Measurements from ENCODE around the gene JMJD6. TPM values are rescaled to one million over a fixed set of nuclear protein-coding genes. Genes with fewer than 3 reads are reported as not detected.

Gene JMJD6
- total RNA-seq (23.6 TPM), polyA plus RNA-seq (ENCODE audit: insufficient read depth, low read depth, low replicate concordance) (34.3 TPM)
- long read RNA-seq, donor 1, partial matches to known transcripts, result 0 of 1 reads
- long read RNA-seq, donor 1, other reads (novel, unspliced or antisense), result 0 of 1 reads
- long read RNA-seq, donor 2, partial matches to known transcripts, result 0 of 3 reads
- long read RNA-seq, donor 2, other reads (novel, unspliced or antisense), result 0 of 3 reads
- long read RNA-seq, donor 3, transcript JMJD6-202 (6 exons, 1,603 nt), result major isoform, 5 of 7 reads
- long read RNA-seq, donor 3, partial matches to known transcripts, result 0 of 7 reads
- long read RNA-seq, donor 3, other reads (novel, unspliced or antisense), result 0 of 7 reads
- long read RNA-seq, donor 4, transcript JMJD6-202 (6 exons, 1,603 nt), result major isoform, 5 of 42 reads
- long read RNA-seq, donor 4, partial matches to known transcripts, result 9 of 42 reads
- long read RNA-seq, donor 4, other reads (novel, unspliced or antisense), result 27 of 42 reads
- long read RNA-seq, donor 5, result 0 reads
- long read RNA-seq, donor 6, partial matches to known transcripts, result 0 of 3 reads
- long read RNA-seq, donor 6, other reads (novel, unspliced or antisense), result 0 of 3 reads
- long read RNA-seq, donor 7, transcript JMJD6-202 (6 exons, 1,603 nt), result major isoform, 14 of 27 reads
- long read RNA-seq, donor 7, partial matches to known transcripts, result 0 of 27 reads
- long read RNA-seq, donor 7, other reads (novel, unspliced or antisense), result 8 of 27 reads
- long read RNA-seq, donor 8, transcript JMJD6-202 (6 exons, 1,603 nt), result major isoform, 5 of 7 reads
- long read RNA-seq, donor 8, partial matches to known transcripts, result 0 of 7 reads
- long read RNA-seq, donor 8, other reads (novel, unspliced or antisense), result 0 of 7 reads
- long read RNA-seq, donor 9, partial matches to known transcripts, result 0 of 1 reads
- long read RNA-seq, donor 9, other reads (novel, unspliced or antisense), result 0 of 1 reads
- long read RNA-seq, donor 10, partial matches to known transcripts, result 5 of 11 reads
- long read RNA-seq, donor 10, other reads (novel, unspliced or antisense), result 0 of 11 reads

- peak within 1 kb of the TSS; percentile 76 to 96 (median 81) for H3K4me3 ChIP-seq (ENCODE audit: low read length in 3 of 3)
- no peaks in the 10 kb centered on the region for H3K27me3 ChIP-seq (ENCODE audit: control insufficient read depth, insufficient read depth, low read length)
- intact Hi-C loops (cut with DNase I), result no loop called here
- H3K36me3 ChIP-seq (ENCODE audit: control insufficient read depth in 2 of 3, insufficient read depth in 3 of 3, low read length in 3 of 3), result peaks cover 2 to 22% (median 10%) of the 10 kb centered on the region in 3 donors
- TF ChIP-seq CTCF (IDR thresholded peaks at IDR 0.05; ENCODE audit: borderline replicate concordance, extremely low read depth, insufficient read depth), result no peak
- no peak for FAIRE-seq
- peak within 1 kb of the TSS; percentile 99 for H3K27ac ChIP-seq (ENCODE audit: low read depth in 2 of 2, low read length in 2 of 2)
- DNase-seq, result peak; percentile 96 to 99 (median 98)
- no peaks in the 10 kb centered on the region for H3K9me3 ChIP-seq (ENCODE audit: control insufficient read depth in 2 of 3, insufficient read depth in 1 of 3, low read length in 3 of 3)
- peaks cover 3 to 18% (median 12%) of the 10 kb centered on the region in 3 donors for H3K4me1 ChIP-seq (ENCODE audit: control insufficient read depth in 2 of 3, insufficient read depth in 2 of 3, low read depth in 1 of 3, low read length in 3 of 3)
- peak within 1 kb of the TSS; percentile 64 to 99 (median 85) for H3K9ac ChIP-seq (ENCODE audit: low read length in 3 of 3)
Observed at GRCh38 chr17:76726231-76726775, at the start of gene JMJD6. Gene JMJD6, minus strand, starts transcription at chr17:76726606. Its CDS starts 131 bp downstream, at chr17:76726475.

- no peak for FAIRE-seq
- Histone ChIP-seq H3K27ac (ENCODE audit: low read depth in 2 of 2, low read length in 2 of 2) (no peak overlapping the region), H3K9ac (ENCODE audit: low read length in 3 of 3) (no peak overlapping the region), H3K9me3 (ENCODE audit: control insufficient read depth in 2 of 3, insufficient read depth in 1 of 3, low read length in 3 of 3) (no peaks in the 10 kb centered on the region), H3K4me3 (ENCODE audit: low read length in 3 of 3) (no peak overlapping the region), H3K36me3 (ENCODE audit: control insufficient read depth in 2 of 3, insufficient read depth in 3 of 3, low read length in 3 of 3) (peaks cover 0 to 22% (median 13%) of the 10 kb centered on the region in 3 donors), H3K27me3 (ENCODE audit: control insufficient read depth, insufficient read depth, low read length) (no peaks in the 10 kb centered on the region), H3K4me1 (ENCODE audit: control insufficient read depth in 2 of 3, insufficient read depth in 2 of 3, low read depth in 1 of 3, low read length in 3 of 3) (no peaks in the 10 kb centered on the region)
- TF ChIP-seq CTCF (IDR thresholded peaks at IDR 0.05; ENCODE audit: borderline replicate concordance, extremely low read depth, insufficient read depth), result no peak
- intact Hi-C loops (cut with DNase I), result no loop called here
- peak in 3 of 5 donors; percentile 21 to 60 (median 59) for DNase-seq
Observed at GRCh38 chr17:76775021-76775600, 48.7 kb upstream of the JMJD6 start.

GRCh38 chr17:76772842-76773525, 46.6 kb upstream of the JMJD6 start:
- H3K4me1 ChIP-seq (ENCODE audit: control insufficient read depth in 2 of 3, insufficient read depth in 2 of 3, low read depth in 1 of 3, low read length in 3 of 3), result no peaks in the 10 kb centered on the region
- H3K9me3 ChIP-seq (ENCODE audit: control insufficient read depth in 2 of 3, insufficient read depth in 1 of 3, low read length in 3 of 3), result no peaks in the 10 kb centered on the region
- H3K9ac ChIP-seq (ENCODE audit: low read length in 3 of 3), result no peak overlapping the region
- H3K36me3 ChIP-seq (ENCODE audit: control insufficient read depth in 2 of 3, insufficient read depth in 3 of 3, low read length in 3 of 3), result peaks cover 0 to 22% (median 8%) of the 10 kb centered on the region in 3 donors
- intact Hi-C loops (cut with DNase I), result no loop called here
- no peak overlapping the region for H3K4me3 ChIP-seq (ENCODE audit: low read length in 3 of 3)
- H3K27me3 ChIP-seq (ENCODE audit: control insufficient read depth, insufficient read depth, low read length), result no peaks in the 10 kb centered on the region
- H3K27ac ChIP-seq (ENCODE audit: low read depth in 2 of 2, low read length in 2 of 2), result no peak overlapping the region
- no peak for TF ChIP-seq CTCF (IDR thresholded peaks at IDR 0.05; ENCODE audit: borderline replicate concordance, extremely low read depth, insufficient read depth)
- DNase-seq, result no peak
- FAIRE-seq, result no peak
